IPS-20b (cell line): Measurements from ENCODE around the gene KIF11.

Experiments
- H3K27ac ChIP-seq: one replicate; pipeline ENCODE4 v1.5.1; 2013; ENCODE audit warnings: low read length
- H3K27me3 ChIP-seq: 2 replicates; pipeline ENCODE4 v1.6.1; 2013; ENCODE audit warnings: mild to moderate bottlenecking, low read length, inconsistent platforms; ENCODE audit not compliant: insufficient read depth
- H3K36me3 ChIP-seq: 2 replicates; pipeline ENCODE4 v1.6.1; 2013; ENCODE audit warnings: low read depth, mild to moderate bottlenecking, inconsistent platforms, low read length, moderate library complexity; ENCODE audit not compliant: insufficient read depth
- H3K4me1 ChIP-seq: 2 replicates; pipeline ENCODE4 v1.6.1; 2013; ENCODE audit warnings: mild to moderate bottlenecking, control low read depth, inconsistent platforms, low read length, moderate library complexity; ENCODE audit not compliant: insufficient read depth
- H3K4me3 ChIP-seq: 2 replicates; pipeline ENCODE4 v1.5.1; 2013; ENCODE audit warnings: mild to moderate bottlenecking, low read length, inconsistent platforms
- H3K9ac ChIP-seq: 2 replicates; pipeline ENCODE4 v1.6.1; 2013; ENCODE audit warnings: low read depth, mild to moderate bottlenecking, inconsistent platforms, low read length, moderate library complexity
- H3K9me3 ChIP-seq: 2 replicates; pipeline ENCODE4 v1.6.1; 2013; ENCODE audit warnings: mild to moderate bottlenecking, low read depth, low read length, inconsistent platforms; ENCODE audit not compliant: insufficient read depth

The KIF11 gene

DNA sequence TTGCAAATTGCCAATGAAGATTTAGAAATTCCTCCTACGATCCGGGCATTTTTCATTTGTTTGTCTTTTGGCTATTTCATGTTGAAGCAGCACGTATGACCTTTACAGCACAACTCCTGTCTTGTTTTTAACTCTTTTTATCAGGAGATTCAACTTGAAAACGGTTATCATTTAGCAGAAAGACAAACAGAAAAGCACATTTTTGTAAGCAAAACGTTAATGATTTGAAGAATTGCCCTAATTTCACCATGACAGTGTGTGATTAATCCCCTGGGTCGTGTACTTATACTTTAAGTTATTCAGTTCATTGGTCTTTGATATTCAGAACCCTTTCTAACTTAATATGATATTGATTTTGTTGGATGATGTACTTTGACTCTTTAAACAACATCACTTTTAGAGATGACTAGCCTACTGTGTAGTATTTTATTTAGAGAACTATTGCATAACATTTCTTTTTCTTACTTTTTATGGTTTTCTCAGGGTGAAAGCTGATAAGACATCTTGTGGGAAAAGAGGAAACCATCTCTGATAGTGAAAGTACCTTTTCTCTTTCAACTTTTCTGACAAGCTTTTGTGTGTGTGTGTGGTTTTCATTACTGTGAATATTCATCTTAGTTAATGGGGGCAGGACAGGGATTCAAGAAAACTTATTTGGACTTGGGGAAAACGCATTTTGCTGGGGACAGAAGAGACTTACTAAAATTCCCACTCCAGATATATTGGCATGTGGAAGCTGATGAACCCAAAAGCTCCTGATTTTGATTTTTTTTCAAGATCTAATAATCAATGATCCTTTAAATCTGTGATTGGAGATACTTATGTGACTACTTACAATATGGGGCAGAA lies 105.0 kb downstream of the KIF11 start:
- Histone ChIP-seq H3K27me3 (peaks cover 90% of the 10 kb centered on the region), H3K4me3 (no peak overlapping the region), H3K9me3 (no peaks in the 10 kb centered on the region), H3K9ac (no peak overlapping the region), H3K27ac (no peak overlapping the region), H3K36me3 (no peaks in the 10 kb centered on the region), H3K4me1 (peaks cover 4% of the 10 kb centered on the region; the same call in 1 of the 2 replicates)

DNA sequence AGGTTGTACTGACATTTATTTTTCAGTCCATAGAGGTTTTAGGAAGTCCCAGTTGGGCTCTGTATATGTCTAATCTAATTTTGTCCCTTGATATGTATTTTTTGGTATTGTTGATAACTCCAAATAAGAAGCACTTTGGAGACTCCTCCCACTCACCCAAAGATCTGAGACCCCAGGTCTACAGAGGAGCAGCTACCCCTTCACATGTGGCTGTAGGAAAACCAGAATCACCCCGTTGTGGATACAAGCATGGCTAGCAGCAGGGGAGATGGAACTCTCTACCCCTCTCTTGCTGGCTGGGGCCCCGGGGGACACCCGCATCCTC lies 106.2 kb downstream of the KIF11 start:
- Histone ChIP-seq H3K27me3 (peaks cover 80% of the 10 kb centered on the region), H3K9me3 (no peaks in the 10 kb centered on the region), H3K4me1 (no peaks in the 10 kb centered on the region; the same call in 1 of the 2 replicates), H3K27ac (no peak overlapping the region), H3K9ac (peak overlapping the region; percentile 50; the same call in 1 of the 2 replicates), H3K4me3 (peak overlapping the region; percentile 67), H3K36me3 (no peaks in the 10 kb centered on the region)

DNA sequence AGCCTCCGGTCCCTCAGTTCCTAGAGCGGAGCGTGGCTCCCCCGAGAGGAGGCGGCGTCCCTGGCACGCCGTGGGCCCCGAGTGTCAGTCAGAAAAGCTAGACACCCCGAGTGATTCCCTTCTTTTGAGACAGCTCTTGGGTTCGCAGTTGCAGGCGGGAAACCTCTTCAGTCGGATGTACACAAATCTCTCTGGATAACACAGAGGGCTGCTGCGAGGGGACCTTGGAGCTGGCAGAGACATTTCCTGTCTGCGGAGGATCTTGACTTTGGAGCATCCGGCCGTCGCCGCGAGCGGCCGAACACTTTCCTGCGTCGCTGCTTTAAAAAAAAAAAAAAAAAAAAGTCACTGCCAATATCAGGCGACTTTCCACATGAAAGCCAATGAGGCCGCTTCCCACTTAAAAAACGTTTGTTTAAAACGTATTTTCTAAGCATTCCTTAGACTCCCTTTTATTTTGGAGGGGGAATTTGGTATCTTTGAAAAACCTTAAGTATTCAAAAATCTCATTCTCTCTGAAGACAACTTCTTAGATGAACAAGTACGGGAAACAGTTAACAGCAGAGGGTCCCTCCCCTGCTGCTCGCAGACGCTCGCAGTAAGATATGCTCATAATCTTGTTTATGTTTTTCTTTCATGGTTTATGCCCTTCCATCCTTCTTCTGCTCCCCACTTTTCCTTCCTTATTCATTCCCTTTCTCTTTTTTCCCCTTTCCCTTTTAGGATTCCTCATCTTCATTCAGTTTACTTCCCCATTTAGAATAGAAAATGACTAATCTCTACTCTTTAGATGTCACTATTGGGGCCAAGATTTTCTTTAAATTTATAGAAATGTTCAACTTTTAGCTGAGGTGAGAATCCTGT lies 106.8 kb downstream of the KIF11 start:
- no peak overlapping the region for H3K27ac ChIP-seq
- peaks cover 74% of the 10 kb centered on the region for H3K27me3 ChIP-seq
- no peaks in the 10 kb centered on the region; the same call in 1 of the 2 replicates for H3K4me1 ChIP-seq

DNA sequence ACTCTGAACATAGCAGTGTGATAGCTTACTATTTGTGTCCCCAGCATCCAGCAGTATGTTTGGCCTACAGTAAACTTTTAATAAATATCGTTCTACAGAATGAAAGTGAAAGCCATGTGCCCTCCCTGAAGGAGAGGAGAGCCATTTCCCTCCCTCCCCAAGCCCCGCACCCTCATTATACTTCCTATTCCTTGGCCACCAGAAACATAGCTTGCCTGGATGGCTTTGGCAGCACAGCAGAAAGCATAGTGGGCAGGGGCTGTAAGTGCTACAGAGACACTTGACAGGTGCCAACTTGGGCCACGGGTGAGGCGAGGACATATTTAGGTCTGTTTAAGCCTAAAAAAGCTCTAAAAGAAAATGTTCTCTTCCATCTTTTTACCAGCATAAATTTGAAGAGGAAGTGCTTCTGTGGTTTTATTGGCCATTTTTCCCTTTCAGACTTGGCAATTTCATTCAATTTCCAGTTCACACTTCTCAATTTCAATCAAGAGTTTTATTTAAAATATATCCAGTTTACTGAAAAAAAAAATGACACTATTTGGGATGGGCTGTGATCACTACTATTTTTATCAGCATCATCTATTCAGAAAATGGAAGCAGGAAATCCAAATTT lies 109.5 kb downstream of the KIF11 start:
- Histone ChIP-seq H3K36me3 (no peaks in the 10 kb centered on the region), H3K9ac (no peak overlapping the region), H3K4me1 (no peaks in the 10 kb centered on the region; the same call in 1 of the 2 replicates), H3K27me3 (peaks cover 48% of the 10 kb centered on the region), H3K4me3 (no peak overlapping the region), H3K27ac (no peak overlapping the region), H3K9me3 (no peaks in the 10 kb centered on the region)

More for the DNA sequence above, 106.8 kb downstream of the KIF11 start:
- Histone ChIP-seq H3K36me3 (no peaks in the 10 kb centered on the region), H3K9me3 (no peaks in the 10 kb centered on the region), H3K4me3 (peak overlapping the region; percentile 67), H3K9ac (peak overlapping the region; percentile 50)
